Vagina (tissue), 2 donors: ENCODE data around the gene ADCY3.

Experiments used
- POLR2A ChIP-seq, 2 donors: fragments of 450-650 bp; IDR thresholded peaks; one replicate each; pipeline ENCODE4 v1.6.1; 2017; ENCODE audit warnings: antibody characterized with exemption in 2 of 2, mild to moderate bottlenecking in 2 of 2, moderate library complexity in 2 of 2
- POLR2AphosphoS5 ChIP-seq, 2 donors: sonication (generic); formaldehyde crosslinking; IDR thresholded peaks; one replicate each; pipeline ENCODE4 v1.9.0; 2017; ENCODE audit warnings: antibody characterized with exemption in 2 of 2, mild to moderate bottlenecking in 2 of 2, low read depth in 1 of 2; ENCODE audit not compliant: insufficient read depth in 1 of 2
- TF ChIP-seq, protein P1 (sequence below), 3 experiments: fragments of 450-650 bp in 2 of 3; fragments of 200-600 bp in 1 of 3; sonication (generic) in 1 of 3; IDR thresholded peaks; one replicate each; pipeline ENCODE4 v1.5.1; 2017 to 2019; ENCODE audit warnings: antibody characterized with exemption in 3 of 3, mild to moderate bottlenecking in 2 of 3, moderate library complexity in 2 of 3

DNA sequence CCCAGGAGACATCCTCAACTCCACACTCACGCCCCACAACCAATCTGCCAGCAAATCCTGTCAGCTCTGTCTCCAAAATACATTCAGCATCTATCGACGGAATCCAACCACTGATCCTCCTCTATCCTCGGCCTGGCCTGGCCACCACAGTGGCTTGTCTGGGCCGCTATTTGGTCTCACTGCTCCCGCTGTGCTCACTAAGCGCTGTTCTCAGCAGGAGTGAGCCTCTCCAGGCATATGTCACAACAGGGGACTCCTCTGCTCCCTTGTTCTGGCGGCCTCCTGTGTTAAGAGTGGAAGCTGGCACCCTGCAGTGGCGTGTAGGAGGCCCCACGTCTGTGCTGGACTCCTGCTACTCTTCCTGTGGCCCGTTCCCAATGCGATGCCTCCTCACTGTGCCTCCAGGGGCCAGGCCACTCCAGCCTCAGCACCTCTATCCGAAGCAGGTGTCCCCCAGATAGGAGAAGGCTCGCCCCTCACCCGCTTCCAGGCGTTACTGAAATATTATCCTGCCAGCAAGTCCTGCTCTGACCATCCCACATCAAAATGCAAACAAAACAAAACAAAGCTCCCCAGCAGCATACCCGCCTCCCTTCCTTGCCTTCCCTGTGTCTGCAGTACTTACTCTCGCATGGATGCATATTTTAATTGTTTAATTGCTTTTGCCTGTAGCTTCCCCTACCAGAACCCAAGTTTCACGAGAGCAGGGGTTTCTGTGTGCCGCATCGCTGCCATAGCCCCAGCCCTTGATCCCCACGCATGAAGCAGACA is 86.9 kb downstream of the ADCY3 start:
- TF ChIP-seq, protein P1, sequence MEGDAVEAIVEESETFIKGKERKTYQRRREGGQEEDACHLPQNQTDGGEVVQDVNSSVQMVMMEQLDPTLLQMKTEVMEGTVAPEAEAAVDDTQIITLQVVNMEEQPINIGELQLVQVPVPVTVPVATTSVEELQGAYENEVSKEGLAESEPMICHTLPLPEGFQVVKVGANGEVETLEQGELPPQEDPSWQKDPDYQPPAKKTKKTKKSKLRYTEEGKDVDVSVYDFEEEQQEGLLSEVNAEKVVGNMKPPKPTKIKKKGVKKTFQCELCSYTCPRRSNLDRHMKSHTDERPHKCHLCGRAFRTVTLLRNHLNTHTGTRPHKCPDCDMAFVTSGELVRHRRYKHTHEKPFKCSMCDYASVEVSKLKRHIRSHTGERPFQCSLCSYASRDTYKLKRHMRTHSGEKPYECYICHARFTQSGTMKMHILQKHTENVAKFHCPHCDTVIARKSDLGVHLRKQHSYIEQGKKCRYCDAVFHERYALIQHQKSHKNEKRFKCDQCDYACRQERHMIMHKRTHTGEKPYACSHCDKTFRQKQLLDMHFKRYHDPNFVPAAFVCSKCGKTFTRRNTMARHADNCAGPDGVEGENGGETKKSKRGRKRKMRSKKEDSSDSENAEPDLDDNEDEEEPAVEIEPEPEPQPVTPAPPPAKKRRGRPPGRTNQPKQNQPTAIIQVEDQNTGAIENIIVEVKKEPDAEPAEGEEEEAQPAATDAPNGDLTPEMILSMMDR (IDR thresholded peaks at IDR 0.05): no peak
- TF ChIP-seq POLR2A (IDR thresholded peaks at IDR 0.05) (no peak), POLR2AphosphoS5 (IDR thresholded peaks at IDR 0.05; ENCODE audit: insufficient read depth in 1 of 2, low read depth in 1 of 2) (no peak)
